ENCODE results near the gene SMIM45.

Gene SMIM45

DNA sequence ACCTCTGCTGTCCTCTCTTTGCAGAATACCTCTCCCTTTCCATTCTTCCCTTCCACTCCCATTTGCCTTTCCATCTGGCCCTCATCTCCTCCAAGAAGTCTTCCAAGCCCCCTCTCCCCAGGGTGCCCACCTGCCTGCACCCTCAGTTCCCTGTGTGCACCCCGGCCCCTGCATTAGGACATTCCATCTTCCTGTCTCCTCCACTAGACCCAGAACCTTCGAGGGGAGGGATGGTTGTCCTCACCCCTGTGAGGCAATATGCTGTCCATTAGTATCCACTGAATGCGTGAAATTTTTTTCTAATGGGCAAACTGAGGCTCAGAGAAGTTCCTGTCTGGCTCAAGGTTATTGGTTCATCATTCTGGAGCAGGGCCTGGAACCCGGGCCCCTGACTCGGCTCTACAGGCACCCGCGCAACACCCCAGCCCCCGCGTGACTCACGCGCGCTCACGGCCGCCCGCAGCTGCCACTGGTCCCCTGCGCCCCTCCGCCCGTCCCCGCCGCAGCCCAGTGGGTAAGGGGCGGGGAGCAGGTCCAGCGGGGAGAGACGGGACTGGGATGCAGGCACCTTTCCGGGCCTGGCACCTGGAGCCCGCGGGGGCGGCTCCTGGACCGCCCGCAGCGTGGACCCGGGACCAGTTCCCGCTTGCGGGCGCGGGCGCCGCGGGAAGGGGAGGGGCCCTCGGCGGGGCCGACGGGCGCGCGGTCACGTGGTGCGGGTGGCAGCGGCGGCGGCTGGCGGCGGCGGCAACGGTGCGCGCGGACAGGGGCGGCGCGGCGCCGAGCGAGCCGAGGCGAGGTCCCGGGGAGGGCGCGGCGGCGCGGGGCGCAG is 24.3 kb downstream of the SMIM45 start:
- CTCF ChIA-PET: no interaction called here
- POLR2A ChIA-PET (ENCODE audit: unreplicated experiment): no interaction called here
- H2AFZ ChIP-seq (replicated peaks; ENCODE audit: low read length, poor library complexity): peak overlapping the region; percentile 80

More for the DNA sequence above, 24.3 kb downstream of the SMIM45 start:
- H4K8ac ChIP-seq (ENCODE audit: low read depth in 2 of 2, low read length in 2 of 2): no peak overlapping the region
- no peak overlapping the region for H3K27ac ChIP-seq (ENCODE audit: insufficient read depth, low read length)
- H2AK9ac ChIP-seq (replicated peaks; ENCODE audit: low read depth, low read length, poor library complexity): peak overlapping the region; percentile 42
- no peaks in the 10 kb centered on the region for H3K9me1 ChIP-seq (ENCODE audit: insufficient read depth, low read length)
- no peak overlapping the region for H3K23ac ChIP-seq (ENCODE audit: low read depth, low read length)
- ATAC-seq (ENCODE audit: low read depth): peak; percentile 78
- no peak overlapping the region for H2AK5ac ChIP-seq (ENCODE audit: low read depth, low read length)
- TF ChIP-seq RFX5 (IDR thresholded peaks at IDR 0.05; ENCODE audit: low read depth, low read length): no peak
- no peak for TF ChIP-seq CEBPB (IDR thresholded peaks at IDR 0.05; ENCODE audit: low read depth, low read length)
- TF ChIP-seq, protein P1, sequence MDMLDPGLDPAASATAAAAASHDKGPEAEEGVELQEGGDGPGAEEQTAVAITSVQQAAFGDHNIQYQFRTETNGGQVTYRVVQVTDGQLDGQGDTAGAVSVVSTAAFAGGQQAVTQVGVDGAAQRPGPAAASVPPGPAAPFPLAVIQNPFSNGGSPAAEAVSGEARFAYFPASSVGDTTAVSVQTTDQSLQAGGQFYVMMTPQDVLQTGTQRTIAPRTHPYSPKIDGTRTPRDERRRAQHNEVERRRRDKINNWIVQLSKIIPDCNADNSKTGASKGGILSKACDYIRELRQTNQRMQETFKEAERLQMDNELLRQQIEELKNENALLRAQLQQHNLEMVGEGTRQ (IDR thresholded peaks at IDR 0.05; ENCODE audit: low read depth, low read length): peak; percentile 72
- no peak for TF ChIP-seq NFE2L2 (IDR thresholded peaks at IDR 0.05; ENCODE audit: low read depth, low read length)
- no peak overlapping the region for H2BK120ac ChIP-seq (ENCODE audit: low read depth, low read length)
- dilution Hi-C loops (cut with HindIII; ENCODE audit: low sequenced_read_pairs, unreplicated experiment) (no loop called here), intact Hi-C loops (cut with micrococcal nuclease) (no loop called here), in situ Hi-C loops (cut with MboI; ENCODE audit: low sequenced_read_pairs) (no loop called here)
- H3K36me3 ChIP-seq (ENCODE audit: control insufficient read depth, insufficient read depth, low read length): no peaks in the 10 kb centered on the region
- no peak overlapping the region for H3K14ac ChIP-seq (replicated peaks; ENCODE audit: low read depth, low read length)
- H3K4me2 ChIP-seq (ENCODE audit: low read depth, low read length): peak overlapping the region; percentile 82; the same call in 1 of the 2 replicates
- no peaks in the 10 kb centered on the region; the same call in 1 of the 2 replicates for H3K4me1 ChIP-seq (ENCODE audit: control insufficient read depth, insufficient read depth, low read length)
- WGBS, 2 experiments (ENCODE audit: extremely low coverage in 2 of 2, insufficient read length in 1 of 2): 3% methylated on average over 17 of the region's 72 CpGs; no CpG with 5 or more reads in 1 of the 2 experiments
- H2BK15ac ChIP-seq (ENCODE audit: low read depth, low read length): no peak overlapping the region
- H3K18ac ChIP-seq (ENCODE audit: low read depth, low read length): no peak overlapping the region
- H4K5ac ChIP-seq (ENCODE audit: low read depth, low read length): no peak overlapping the region
- H3K4me3 ChIP-seq (ENCODE audit: insufficient read depth, low read depth, low read length): peak overlapping the region; percentile 30
- no peak overlapping the region for H2BK5ac ChIP-seq (ENCODE audit: low read depth, low read length, poor library complexity, severe bottlenecking)
- no peaks in the 10 kb centered on the region for H4K20me1 ChIP-seq (ENCODE audit: insufficient read depth, low read length)
- no peaks in the 10 kb centered on the region for H3K9me3 ChIP-seq (ENCODE audit: control insufficient read depth, insufficient read depth, low read length)
- no peak overlapping the region for H4K91ac ChIP-seq (ENCODE audit: insufficient read depth, low read depth, low read length)
- no peak overlapping the region for H3K4ac ChIP-seq (ENCODE audit: low read depth, low read length)
- H3K9ac ChIP-seq (ENCODE audit: low read depth, low read length): no peak overlapping the region
- H2BK20ac ChIP-seq (ENCODE audit: low read depth, low read length): no peak overlapping the region
- DNase-seq: no peak
- no peaks in the 10 kb centered on the region for H3K79me1 ChIP-seq (ENCODE audit: low read depth in 1 of 2, low read length in 2 of 2)
- BruUV-seq (replicated peaks): no TSS peak
- no peak overlapping the region for H3K56ac ChIP-seq (ENCODE audit: extremely low read depth, insufficient read depth, low read length)
- H3K27me3 ChIP-seq (ENCODE audit: control insufficient read depth, insufficient read depth, low read length): peaks cover 68% of the 10 kb centered on the region

Measured in IMR-90 (cell line).